Smooth muscle cell (in vitro differentiated cells): ENCODE results near the gene DSCAML1. TPM values are rescaled to one million over a fixed set of nuclear protein-coding genes. Genes with fewer than 3 reads are reported as not detected.

Experiments
- DNase-seq: peaks from one replicate; lab custom pipeline; 2025; ENCODE audit not compliant: unreplicated experiment; lab: John Stamatoyannopoulos, UW
- H2AFZ ChIP-seq: fragments of 200-600 bp; sonication (generic); 2 replicates; pipeline ENCODE4 v1.6.0; 2016; ENCODE audit warnings: antibody characterized with exemption, low read depth, mild to moderate bottlenecking
- H3F3A ChIP-seq: fragments of 200-600 bp; sonication (generic); 2 replicates; pipeline ENCODE4 v1.6.0; 2017; ENCODE audit warnings: antibody characterized with exemption, low read depth
- H3K27ac ChIP-seq: fragments of 200-600 bp; sonication (generic); 2 replicates; pipeline ENCODE4 v1.5.1; 2016; ENCODE audit warnings: low read depth, mild to moderate bottlenecking
- H3K27me3 ChIP-seq: fragments of 200-600 bp; sonication (generic); 2 replicates; pipeline ENCODE4 v1.6.1; 2016; ENCODE audit warnings: low read depth, mild to moderate bottlenecking
- H3K36me3 ChIP-seq: fragments of 200-600 bp; sonication (generic); 2 replicates; pipeline ENCODE4 v1.5.1; 2016; ENCODE audit warnings: low read depth
- H3K4me1 ChIP-seq: fragments of 200-600 bp; sonication (generic); 2 replicates; pipeline ENCODE4 v1.5.1; 2016; ENCODE audit warnings: low read depth
- H3K4me2 ChIP-seq: fragments of 200-600 bp; sonication (generic); 2 replicates; pipeline ENCODE4 v1.6.0; 2016; ENCODE audit warnings: mild to moderate bottlenecking
- H3K4me3 ChIP-seq: fragments of 200-600 bp; sonication (generic); 2 replicates; pipeline ENCODE4 v1.5.1; 2016; ENCODE audit warnings: mild to moderate bottlenecking
- H3K79me2 ChIP-seq: fragments of 200-600 bp; sonication (generic); 2 replicates; pipeline ENCODE4 v1.6.0; 2016; ENCODE audit warnings: low read depth, mild to moderate bottlenecking
- H3K9ac ChIP-seq: fragments of 200-600 bp; sonication (generic); 2 replicates; pipeline ENCODE4 v1.6.0; 2016; ENCODE audit warnings: low read depth
- H3K9me3 ChIP-seq: fragments of 200-600 bp; sonication (generic); replicated peaks from 2 replicates; pipeline ENCODE4 v1.5.1; 2016; ENCODE audit warnings: low read depth
- H4K20me1 ChIP-seq: fragments of 200-600 bp; sonication (generic); 2 replicates; pipeline ENCODE4 v1.6.0; 2016; ENCODE audit warnings: low read depth
- CTCF ChIP-seq: fragments of 200-600 bp; sonication (generic); IDR thresholded peaks from 2 replicates; pipeline ENCODE4 v1.5.1; 2017; ENCODE audit warnings: borderline replicate concordance, mild to moderate bottlenecking, antibody characterized with exemption; ENCODE audit not compliant: insufficient read depth, poor library complexity, severe bottlenecking
- WGBS: methylation state at CpG from one replicate; pipeline ENCODE4 v1.1.7; 2016; ENCODE audit warnings: low lambda C conversion rate; 5-methylcytosine and 5-hydroxymethylcytosine counted together
- polyA plus RNA-seq: library from polyadenylated mRNA; unstranded; fragments of >200 nt; fragmentation: Nextera tagmentation; extraction: Ambion mirVana; gene quantifications from 2 replicates; pipeline ENCODE4 v1.2.1, GENCODE V29; 2016
- total RNA-seq: library from RNA; depleted of rRNA; stranded (reverse); fragments of >200 nt; gene quantifications from 2 replicates; pipeline ENCODE4 v1.2.3, GENCODE V29; 2014

DSCAML1 gene
- total and polyA plus RNA-seq, 2 experiments from 2014 or later: 0.22 TPM; not detected in 1

DNA sequence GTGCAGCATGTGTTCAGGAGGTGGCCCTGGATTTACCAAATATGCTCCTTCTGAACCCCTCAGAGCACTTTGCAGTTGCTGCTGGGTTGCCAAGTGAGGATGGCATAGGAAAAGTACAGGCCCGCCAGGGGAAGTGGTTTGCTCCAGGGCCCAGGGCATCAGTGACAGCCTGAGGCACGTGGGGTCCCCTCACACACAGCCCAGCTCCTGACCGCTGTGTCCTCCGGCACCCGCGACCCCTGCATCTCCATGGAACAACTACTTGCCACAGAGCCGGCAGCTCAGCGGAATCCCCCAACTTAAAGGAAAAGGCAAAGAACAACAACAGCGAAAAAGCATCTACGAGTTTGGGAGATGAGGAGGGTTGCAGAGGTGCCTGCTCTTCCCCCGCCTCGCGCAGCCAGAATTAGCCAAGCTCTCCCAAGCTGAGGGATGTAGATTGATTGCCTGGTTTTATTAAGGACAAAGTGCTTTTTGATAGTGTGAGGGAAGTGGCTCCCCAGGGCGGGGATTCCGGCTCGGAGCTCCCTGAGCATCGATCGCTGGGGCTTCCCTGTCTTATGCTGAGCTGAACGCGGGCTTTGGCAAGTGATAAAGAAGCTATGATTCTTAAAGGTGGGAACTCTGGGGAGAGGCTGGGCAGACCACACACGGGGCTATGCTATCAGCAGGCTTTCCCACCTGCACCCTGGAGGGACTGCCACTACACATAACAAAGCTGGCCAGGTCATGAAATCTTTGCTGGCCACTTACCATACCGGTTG is 294.8 kb downstream of the DSCAML1 start:
- no peak for TF ChIP-seq CTCF
- no peak overlapping the region for H3K4me3 ChIP-seq

DNA sequence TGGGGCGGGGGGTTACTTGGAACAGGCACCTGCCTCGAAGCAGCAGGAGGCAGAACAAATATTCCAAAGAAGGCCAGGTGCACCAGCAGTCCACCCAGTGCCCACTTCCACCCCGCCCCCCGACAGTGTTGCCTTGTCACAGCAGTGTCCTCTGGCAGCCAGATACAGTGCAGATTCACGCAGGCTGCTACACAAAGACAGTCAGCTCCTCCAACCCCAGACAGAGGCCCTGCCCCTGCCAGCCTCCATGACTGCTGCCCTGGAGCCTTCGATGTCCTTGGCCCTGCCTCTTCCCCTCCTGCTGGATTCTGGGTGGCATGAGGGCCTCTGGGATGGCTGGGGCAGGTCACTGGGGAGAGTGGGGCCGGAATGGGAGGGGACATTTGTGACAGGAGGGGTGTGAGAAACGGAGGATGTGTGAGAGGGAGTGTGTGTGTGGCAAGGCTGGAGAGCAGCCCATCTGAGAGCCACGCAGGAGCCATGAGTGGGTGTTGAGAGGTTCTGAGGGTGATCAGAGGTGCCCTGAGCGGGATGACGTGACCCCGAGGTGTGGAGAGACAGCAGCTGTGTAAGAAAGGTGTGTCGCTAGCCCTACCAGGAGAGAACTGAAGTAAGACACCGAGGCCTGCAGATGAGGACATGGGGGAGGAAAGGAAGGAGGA is 295.6 kb downstream of the DSCAML1 start:
- Histone ChIP-seq H2AFZ (no peak overlapping the region), H3K36me3 (no peaks in the 10 kb centered on the region), H4K20me1 (no peaks in the 10 kb centered on the region), H3K9ac (no peak overlapping the region), H3K27me3 (peaks cover 16% of the 10 kb centered on the region), H3F3A (no peaks in the 10 kb centered on the region), H3K4me3 (no peak overlapping the region), H3K4me2 (no peak overlapping the region), H3K79me2 (no peaks in the 10 kb centered on the region), H3K27ac (no peak overlapping the region), H3K4me1 (no peaks in the 10 kb centered on the region), H3K9me3 (no peaks in the 10 kb centered on the region)
- TF ChIP-seq CTCF: no peak
- 87% methylated on average over 14 of the region's 14 CpGs for WGBS
- no peak for DNase-seq

More for the DNA sequence above, 294.8 kb downstream of the DSCAML1 start:
- 78% methylated on average over 22 of the region's 22 CpGs for WGBS
- no peaks in the 10 kb centered on the region for H3K36me3 ChIP-seq
- H2AFZ ChIP-seq: no peak overlapping the region
- no peaks in the 10 kb centered on the region for H3K4me1 ChIP-seq
- no peak overlapping the region for H3K27ac ChIP-seq
- H4K20me1 ChIP-seq: no peaks in the 10 kb centered on the region
- H3F3A ChIP-seq: no peaks in the 10 kb centered on the region
- peaks cover 10% of the 10 kb centered on the region for H3K27me3 ChIP-seq
- H3K9me3 ChIP-seq: no peaks in the 10 kb centered on the region
- no peak for DNase-seq
- H3K4me2 ChIP-seq: no peak overlapping the region
- H3K9ac ChIP-seq: no peak overlapping the region
- no peaks in the 10 kb centered on the region for H3K79me2 ChIP-seq

GRCh38 chr11:117498791-117499190 is 298.2 kb downstream of the DSCAML1 start:
- Histone ChIP-seq H3K4me1 (no peaks in the 10 kb centered on the region), H3K4me3 (no peak overlapping the region), H3K4me2 (no peak overlapping the region), H3K27me3 (peaks cover 22% of the 10 kb centered on the region), H3K9ac (no peak overlapping the region), H3K79me2 (no peaks in the 10 kb centered on the region), H3F3A (no peaks in the 10 kb centered on the region), H3K36me3 (no peaks in the 10 kb centered on the region), H4K20me1 (no peaks in the 10 kb centered on the region), H2AFZ (no peak overlapping the region), H3K27ac (no peak overlapping the region), H3K9me3 (no peaks in the 10 kb centered on the region)
- WGBS: 96% methylated on average over 6 of the region's 6 CpGs
- no peak for TF ChIP-seq CTCF
- no peak for DNase-seq
